DOHH2 (cell line): ENCODE data around the gene TSNAXIP1.

Experiments
- CTCF ChIP-seq: fragments of 200-600 bp; sonication (generic); IDR thresholded peaks from one replicate; pipeline ENCODE4 v1.5.1; 2014; ENCODE audit warnings: antibody characterized with exemption, mild to moderate bottlenecking, low read depth, low read length; ENCODE audit not compliant: poor library complexity, severe bottlenecking
- EZH2phosphoT487 ChIP-seq: fragments of 200-600 bp; sonication (generic); IDR thresholded peaks from 2 replicates; pipeline ENCODE4 v1.6.1; 2017; ENCODE audit warnings: borderline replicate concordance, mild to moderate bottlenecking, antibody characterized with exemption, low read length, moderate library complexity, mixed read lengths

- TF ChIP-seq CTCF (no peak), EZH2phosphoT487 (no peak)
Measured at GRCh38 chr16:67873435-67874370, 67.0 kb downstream of the TSNAXIP1 start.
